ENCODE measurements around the gene PGAP6. TPM values are rescaled to one million over a fixed set of nuclear protein-coding genes. Genes with fewer than 3 reads are reported as not detected.
"Not testable (repeated sequence)": the region's sequence is repeated elsewhere in the genome, so short reads cannot be mapped to it uniquely, and the experiment has no call there.

Gene PGAP6
- total and polyA plus RNA-seq, 9 of the 15 experiments (the other 6 are each of a cell fraction or from before 2014, with no cell fraction given), result 0.45 to 50.2 (median 39.3) TPM

DNA sequence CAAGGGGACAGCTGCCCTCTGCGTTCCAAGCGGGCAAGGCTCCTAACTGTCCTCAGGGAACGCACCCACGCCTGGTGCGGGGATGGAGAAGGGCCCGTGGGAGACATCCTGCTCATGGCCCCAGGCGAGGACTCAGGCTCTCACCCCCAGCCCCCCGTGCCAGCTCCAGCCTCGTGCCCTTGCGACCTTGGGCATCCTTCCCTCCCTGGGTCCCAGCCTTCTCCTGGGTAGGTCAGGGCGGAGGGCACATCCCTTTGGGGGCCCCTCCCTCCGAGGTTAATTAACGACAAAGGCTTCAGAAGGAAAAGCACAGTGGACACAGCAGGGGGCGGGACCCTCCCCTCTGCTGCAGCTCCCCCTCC lies 3.0 kb downstream of the PGAP6 start:
- intact Hi-C loops (cut with micrococcal nuclease) (no loop called here), in situ Hi-C loops (cut with MboI) (no loop called here)
- 72% methylated on average over 11 of the region's 14 CpGs for WGBS (ENCODE audit: insufficient coverage, low coverage, missing lambda C conversion rate)
- no peaks in the 10 kb centered on the region for H3K9me1 ChIP-seq (ENCODE audit: control insufficient read depth, insufficient read depth, low read length)
- H2AFZ ChIP-seq (ENCODE audit: low read depth, low read length), result no peak overlapping the region
- H3K27ac ChIP-seq (ENCODE audit: extremely low read depth, low read depth, low read length), result no peak overlapping the region
- ATAC-seq (no peak), DNase-seq (ENCODE audit: extremely low read depth in 1 of 4, low spot score in 3 of 4) (no peak), FAIRE-seq (no peak)
- POLR2A ChIA-PET, result no interaction called here
- no peak overlapping the region for H3K4me3 ChIP-seq
- H3K79me2 ChIP-seq (ENCODE audit: control insufficient read depth, insufficient read depth, low read length), result peaks cover 33% of the 10 kb centered on the region
- peaks cover 0 to 63% of the 10 kb centered on the region in 2 experiments; a peak in 3 of 5 replicates for H3K4me1 ChIP-seq (replicated peaks in 1 of 2; ENCODE audit: control insufficient read depth in 2 of 2, insufficient read depth in 2 of 2, low read length in 2 of 2)
- H3K4me2 ChIP-seq (ENCODE audit: insufficient read depth, low read length), result no peak overlapping the region
- H4K20me1 ChIP-seq (replicated peaks; ENCODE audit: control insufficient read depth, insufficient read depth, low read length), result no peaks in the 10 kb centered on the region
- no peaks in the 10 kb centered on the region for H3K27me3 ChIP-seq (ENCODE audit: control insufficient read depth in 2 of 2, insufficient read depth in 2 of 2, low read length in 2 of 2)
- BruUV-seq (replicated peaks), result no TSS peak
- peak overlapping the region in 1 of 2 experiments; percentile 81; a peak in 1 of 4 replicates for H3K9ac ChIP-seq (ENCODE audit: insufficient read depth in 1 of 2, low read depth in 2 of 2, low read length in 2 of 2)
- peaks cover 37% of the 10 kb centered on the region; the same call in 2 of the 3 replicates for H3K36me3 ChIP-seq (ENCODE audit: control insufficient read depth, insufficient read depth, low read length)
- TF ChIP-seq ZBTB7A (IDR thresholded peaks at IDR 0.05; ENCODE audit: borderline replicate concordance, control insufficient read depth, low read depth, low read length), result peak; percentile 39; the same call in 1 of the 2 replicates
- TF ChIP-seq RBFOX2 (IDR thresholded peaks at IDR 0.05; ENCODE audit: low read depth, low read length), result peak; percentile 29
- no peak for TF ChIP-seq CXXC5 (CRISPR knock-in tag; IDR thresholded peaks at IDR 0.05)
- CTCF ChIA-PET (ENCODE audit: low intra/inter-chr PET ratio), result no interaction called here
- H3K9me3 ChIP-seq (replicated peaks; ENCODE audit: control insufficient read depth, insufficient read depth, low read depth, low read length), result no peaks in the 10 kb centered on the region

DNA sequence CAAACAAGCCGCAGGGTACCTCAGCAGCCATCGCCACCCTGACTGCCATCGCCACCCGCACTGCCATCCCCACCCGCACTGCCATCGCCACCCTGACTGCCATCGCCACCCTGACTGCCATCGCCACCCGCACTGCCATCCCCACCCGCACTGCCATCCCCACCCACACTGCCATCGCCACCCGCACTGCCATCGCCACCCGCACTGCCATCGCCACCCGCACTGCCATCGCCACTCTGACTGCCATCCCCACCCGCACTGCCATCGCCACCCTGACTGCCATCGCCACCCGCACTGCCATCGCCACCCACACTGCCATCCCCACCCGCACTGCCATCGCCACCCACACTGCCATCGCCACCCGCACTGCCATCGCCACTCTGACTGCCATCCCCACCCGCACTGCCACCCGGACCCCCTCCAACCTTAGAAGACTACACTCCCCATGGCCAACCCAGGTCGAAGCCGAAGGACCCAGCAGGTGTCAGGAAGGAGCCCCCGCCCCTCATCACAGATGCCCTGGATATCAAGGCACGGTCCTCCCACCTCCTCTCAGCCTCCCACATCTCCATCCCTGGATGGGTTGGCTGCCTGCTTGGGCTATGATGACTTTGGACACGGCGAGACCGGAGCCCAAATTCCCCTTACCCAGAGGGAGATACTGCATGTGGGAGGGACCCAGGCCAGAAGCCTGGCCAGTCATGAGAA lies 3.5 kb downstream of the PGAP6 start:
- 89% methylated on average over 27 of the region's 36 CpGs for WGBS (ENCODE audit: insufficient coverage, low coverage, missing lambda C conversion rate)
- Histone ChIP-seq H3K79me2 (ENCODE audit: control insufficient read depth, insufficient read depth, low read length) (peaks cover 33% of the 10 kb centered on the region), H3K36me3 (ENCODE audit: control insufficient read depth, insufficient read depth, low read length) (peaks cover 42% of the 10 kb centered on the region; the same call in 2 of the 3 replicates), H3K4me1 (replicated peaks in 1 of 2; ENCODE audit: control insufficient read depth in 2 of 2, insufficient read depth in 2 of 2, low read length in 2 of 2) (peaks cover 0 to 60% of the 10 kb centered on the region in 2 experiments; a peak in 3 of 5 replicates)
- in situ Hi-C loops (cut with MboI); POLR2A ChIA-PET; intact Hi-C loops (cut with micrococcal nuclease); H3K9me1 ChIP-seq (ENCODE audit: control insufficient read depth, insufficient read depth, low read length); H3K9me3 ChIP-seq (replicated peaks; ENCODE audit: control insufficient read depth, insufficient read depth, low read depth, low read length); H3K9ac ChIP-seq (ENCODE audit: insufficient read depth in 1 of 2, low read depth in 2 of 2, low read length in 2 of 2); DNase-seq (ENCODE audit: extremely low read depth in 1 of 4, low spot score in 3 of 4); FAIRE-seq; CTCF ChIA-PET (ENCODE audit: low intra/inter-chr PET ratio); H4K20me1 ChIP-seq (replicated peaks; ENCODE audit: control insufficient read depth, insufficient read depth, low read length); H3K4me3 ChIP-seq; ATAC-seq; H3K4me2 ChIP-seq (ENCODE audit: insufficient read depth, low read length); H2AFZ ChIP-seq (ENCODE audit: low read depth, low read length); H3K27me3 ChIP-seq (ENCODE audit: control insufficient read depth in 2 of 2, insufficient read depth in 2 of 2, low read length in 2 of 2); H3K27ac ChIP-seq (ENCODE audit: extremely low read depth, low read depth, low read length); BruUV-seq (replicated peaks): not testable (repeated sequence)
- TF ChIP-seq RBFOX2 (IDR thresholded peaks at IDR 0.05; ENCODE audit: low read depth, low read length) (peak; percentile 45), HNRNPL (IDR thresholded peaks at IDR 0.05; ENCODE audit: low read depth, low read length) (peak; percentile 85; the same call in 1 of the 2 replicates)

Measured in K562 (cell line).